ENCODE results near the gene SPACA6.
"Not testable (repeated sequence)": the region's sequence is repeated elsewhere in the genome, so short reads cannot be mapped to it uniquely, and the experiment has no call there.

The SPACA6 gene

DNA sequence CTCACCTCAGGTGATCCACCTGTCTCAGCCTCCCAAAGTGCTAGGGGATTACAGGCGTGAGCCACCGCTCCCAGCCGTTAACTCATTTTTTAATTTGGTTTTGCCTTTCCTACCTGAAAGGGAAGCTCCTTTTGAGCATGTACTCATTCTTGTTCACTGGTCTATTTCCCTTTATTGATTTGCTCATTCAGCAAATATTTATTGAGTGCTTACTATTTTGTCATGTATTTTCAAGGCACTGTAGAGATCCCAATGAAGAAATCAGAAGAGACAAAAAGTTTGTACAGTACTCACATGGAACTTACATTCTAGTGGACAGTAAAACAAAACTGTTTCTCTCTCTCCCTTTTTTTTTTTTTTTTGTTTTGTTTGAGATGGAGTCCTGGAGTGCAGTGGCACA is 13.8 kb downstream of the SPACA6 start:
- DNase-seq, result no peak

DNA sequence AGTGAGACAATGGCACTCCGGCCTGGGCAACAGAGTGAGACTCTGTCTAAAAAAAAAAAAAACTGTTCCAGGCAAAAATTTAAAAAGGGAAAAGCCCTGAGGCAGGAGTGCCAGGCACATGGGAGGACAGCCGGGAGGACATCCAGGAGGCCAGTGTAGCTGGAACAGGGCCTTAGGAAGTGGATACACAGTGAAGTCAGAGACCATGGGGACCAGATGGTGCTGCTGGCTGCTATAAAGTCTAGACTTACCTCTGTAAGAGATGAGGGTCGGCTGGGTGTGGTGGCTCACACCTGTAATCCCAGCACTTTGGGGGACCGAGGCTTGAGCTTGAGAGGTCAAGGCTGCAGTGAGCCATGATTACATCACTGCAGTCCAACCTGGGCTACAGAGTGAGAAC is 15.7 kb downstream of the SPACA6 start:
- DNase-seq, result no peak

DNA sequence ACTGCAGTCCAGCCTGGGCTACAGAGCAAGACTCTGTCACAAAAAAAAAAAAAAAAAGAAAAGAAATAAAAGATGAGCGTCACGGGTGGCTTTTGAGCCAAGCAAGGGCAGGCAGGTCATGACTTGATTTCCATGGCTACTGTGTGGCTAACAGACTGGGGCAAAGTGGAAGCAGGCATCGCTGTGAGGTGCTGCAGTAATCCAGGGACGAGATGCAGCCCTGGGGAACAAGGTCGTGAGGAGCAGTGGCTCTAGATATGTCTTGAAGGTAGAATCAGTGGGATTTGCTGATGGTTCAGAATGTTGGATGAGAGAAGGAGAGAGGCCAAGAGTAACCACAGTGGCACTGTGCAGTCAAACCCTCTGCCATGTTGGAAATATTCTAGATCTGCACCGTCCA is 16.4 kb downstream of the SPACA6 start:
- no peak for DNase-seq

DNA sequence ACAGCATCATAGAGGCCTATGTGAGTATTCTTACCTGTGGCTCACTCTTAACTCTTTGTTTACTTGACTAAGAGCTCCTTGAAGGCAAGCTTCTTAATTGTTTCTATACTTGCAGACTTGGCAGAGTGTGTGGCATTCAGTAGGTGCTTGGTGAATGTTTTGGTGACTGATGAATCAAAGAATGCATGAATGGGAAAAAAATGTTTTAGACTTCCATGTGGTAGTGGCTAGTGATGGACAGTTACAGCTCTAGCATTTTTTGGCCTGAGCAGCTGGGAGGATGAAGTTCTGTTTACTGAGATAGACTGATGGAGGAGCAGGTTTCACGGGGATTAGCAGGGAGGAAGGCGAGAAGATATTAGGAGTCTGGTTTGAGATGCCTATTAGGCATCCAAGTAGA is 17.0 kb downstream of the SPACA6 start:
- DNase-seq, result no peak

DNA sequence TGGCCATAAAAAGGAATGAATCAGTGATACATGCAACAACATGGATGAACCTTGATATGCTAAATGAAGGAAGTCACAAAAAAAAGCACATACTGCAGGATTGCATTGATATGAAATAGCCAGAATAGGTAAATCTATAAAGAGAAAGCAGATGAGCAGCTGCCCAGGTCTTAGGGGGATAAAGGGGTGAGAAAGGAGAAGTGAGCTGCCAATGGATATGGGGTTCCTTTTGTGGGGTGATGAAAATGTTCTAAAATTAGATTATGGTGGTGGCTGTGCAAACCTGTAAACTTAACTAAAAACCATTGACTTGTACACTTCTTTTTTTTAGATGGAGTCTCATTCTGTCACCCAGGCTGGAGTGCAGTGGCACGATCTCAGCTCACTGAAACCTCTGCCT is 18.6 kb downstream of the SPACA6 start:
- no peak for DNase-seq

DNA sequence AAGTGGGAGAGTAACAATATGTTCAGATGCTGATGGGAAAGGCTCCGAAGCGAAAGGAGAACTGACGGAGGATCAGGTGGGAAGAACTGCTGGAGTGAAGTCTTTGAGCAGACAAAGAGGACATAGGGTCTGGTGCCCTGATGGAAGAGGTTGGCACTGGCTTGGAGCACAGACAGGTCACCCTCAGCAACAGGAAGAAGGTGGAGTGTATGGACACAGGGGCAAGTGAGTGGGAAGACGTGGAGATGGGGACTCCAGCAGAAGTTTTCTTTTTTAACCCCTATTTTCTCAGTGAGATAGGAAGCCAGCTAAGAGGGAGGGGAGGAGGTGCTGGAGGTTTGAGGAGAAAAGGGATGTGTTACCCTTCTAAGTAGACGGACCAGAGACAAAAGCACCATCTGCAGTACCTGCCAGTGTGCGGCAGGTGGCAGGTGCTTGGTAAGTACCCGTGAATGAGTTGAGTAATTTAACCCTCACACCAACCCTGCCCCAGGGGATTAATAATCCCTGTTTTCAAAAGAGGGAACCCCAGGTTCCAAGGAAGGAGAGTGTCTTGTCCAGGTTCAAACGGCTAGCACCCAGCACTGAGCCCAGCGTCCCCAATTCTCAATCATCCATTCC is 19.4 kb downstream of the SPACA6 start:
- DNase-seq, result no peak

DNA sequence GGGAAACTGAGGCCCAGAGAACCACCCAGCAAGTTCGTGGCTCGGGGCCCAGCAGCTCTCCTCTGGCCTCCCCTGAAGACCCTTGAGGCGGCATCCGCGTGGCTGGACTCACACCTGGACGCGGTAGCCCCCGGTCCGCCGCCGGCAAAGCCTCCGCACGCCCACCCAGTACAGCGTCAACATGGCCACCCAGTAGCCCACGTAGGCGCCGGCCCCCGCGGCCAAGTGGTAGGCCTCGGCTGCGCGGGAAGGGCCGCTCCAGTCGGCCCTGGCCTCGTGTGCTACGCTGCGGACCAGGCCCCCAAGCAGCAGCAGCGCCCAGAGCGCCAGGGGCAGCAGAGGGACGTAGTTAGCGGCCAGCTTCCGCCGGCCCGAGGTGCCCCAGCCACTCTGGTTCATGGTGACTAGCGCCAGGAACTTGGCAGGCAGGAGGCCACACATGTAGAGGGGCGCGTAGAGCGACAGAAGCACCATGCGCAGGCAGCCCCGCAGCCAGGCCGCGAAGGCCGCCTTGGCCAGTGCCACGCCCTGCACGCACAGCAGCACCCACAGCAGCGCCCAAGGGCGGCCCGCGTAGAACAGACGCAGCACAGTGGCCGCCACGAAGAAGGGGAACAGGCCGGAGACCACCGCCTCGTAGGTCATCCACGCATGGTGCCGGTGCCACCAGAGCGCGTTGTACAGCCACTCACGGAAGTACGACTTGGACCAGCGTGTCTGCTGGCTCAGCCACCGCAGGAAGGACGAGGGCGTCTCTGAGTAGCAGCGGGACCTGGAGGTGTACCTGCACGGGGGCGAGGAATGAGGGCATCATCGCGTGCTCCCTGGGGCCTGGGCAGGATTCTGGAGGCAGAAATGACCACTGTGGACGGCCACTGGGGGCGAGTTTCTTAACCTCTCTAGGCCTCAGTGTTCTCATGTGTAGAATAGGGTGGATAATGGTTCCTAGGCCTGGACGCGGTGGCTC is 20.5 kb downstream of the SPACA6 start:
- no peak for DNase-seq

DNA sequence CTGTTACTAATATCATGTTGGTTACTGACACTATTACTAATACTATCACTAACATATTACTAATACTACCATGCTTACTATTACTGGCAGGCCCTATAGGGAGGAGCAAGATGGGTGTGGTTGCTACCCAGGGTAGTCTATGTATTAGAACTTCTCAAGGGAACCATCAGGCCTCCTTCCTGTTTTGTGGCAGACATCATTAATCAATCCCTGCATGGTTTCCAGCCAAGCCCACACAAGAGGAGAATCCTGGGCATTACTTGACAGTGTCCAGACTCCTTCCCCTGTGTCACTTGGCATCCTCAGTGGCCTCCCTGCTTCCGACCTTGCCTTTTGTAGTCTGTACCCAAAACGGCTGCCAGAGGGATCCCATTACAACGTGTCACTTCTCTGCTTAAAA is 21.7 kb downstream of the SPACA6 start:
- no peak for DNase-seq

DNA sequence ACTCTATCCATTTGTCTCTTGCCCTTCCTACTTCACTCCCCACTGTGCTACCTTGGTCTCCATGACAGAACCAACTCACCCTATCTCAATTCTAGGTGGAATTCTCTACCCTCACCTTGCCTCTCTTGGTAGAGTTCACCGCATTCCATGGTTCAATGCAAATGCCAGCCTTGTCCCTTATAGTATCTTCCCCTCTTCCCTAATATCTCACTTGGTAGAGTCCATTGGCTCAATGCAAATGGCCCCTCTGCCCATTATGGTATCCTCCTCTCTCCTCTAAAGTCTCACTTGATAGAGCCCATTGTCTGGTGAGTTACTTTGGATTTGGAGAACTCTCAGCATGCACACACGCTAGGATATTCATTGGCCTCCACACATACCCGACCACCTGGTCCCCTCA is 22.7 kb downstream of the SPACA6 start:
- no peak for DNase-seq

DNA sequence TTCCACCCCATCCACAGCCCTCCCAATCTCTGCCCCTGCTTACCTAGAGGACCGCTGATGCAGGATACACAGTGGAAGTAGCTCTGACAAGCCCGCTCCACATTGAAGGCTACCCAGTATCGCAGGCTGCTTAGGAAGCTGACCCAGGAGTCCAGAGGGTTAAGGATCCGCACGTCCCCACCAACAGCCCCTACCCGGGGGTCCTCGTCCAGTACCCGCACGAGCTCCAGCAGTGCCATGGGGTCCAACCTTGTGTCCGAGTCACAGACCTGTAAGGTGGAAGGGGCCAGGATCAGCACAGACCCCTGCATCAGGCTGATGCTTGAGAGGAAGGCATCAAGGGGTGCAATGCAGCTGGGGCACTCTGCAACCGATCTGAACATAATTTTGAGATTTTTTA is 23.8 kb downstream of the SPACA6 start:
- no peak for DNase-seq

DNA sequence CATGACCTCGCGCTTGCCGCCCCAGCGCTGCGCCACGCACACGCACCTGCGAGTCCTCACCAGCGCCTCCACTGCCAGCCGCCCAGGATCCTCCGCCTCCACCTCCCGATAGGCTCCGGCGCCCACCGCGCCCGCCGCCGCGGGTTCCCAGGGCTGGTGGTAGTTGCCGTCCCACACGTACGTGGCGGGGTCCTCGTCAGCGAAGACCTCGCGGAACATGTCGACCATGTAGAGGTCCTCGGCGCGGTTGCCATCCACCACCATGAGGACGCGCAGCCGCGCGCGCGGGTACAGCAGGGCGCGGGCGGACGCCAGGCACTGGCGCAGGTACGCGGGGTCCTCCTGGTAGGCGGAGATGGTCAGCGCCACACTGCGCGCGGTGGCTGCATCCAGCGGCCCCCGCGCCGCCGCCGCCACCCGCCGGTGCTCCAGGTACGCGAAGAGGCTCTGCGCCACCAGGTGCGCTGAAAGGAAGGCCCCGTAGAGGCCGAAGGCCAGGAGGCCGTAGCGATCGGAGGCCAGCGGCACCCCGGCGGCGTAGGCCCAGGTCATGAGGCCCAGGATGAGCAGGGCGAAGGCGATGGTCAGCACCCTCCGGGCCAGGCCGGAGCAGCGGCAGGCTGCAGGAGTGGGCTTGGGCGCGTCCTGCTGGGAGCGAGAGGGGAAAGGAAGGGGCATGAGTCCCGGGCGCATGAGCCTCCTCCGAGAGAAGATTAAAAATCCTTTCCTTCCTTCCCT is 26.3 kb downstream of the SPACA6 start:
- no peak for DNase-seq

DNA sequence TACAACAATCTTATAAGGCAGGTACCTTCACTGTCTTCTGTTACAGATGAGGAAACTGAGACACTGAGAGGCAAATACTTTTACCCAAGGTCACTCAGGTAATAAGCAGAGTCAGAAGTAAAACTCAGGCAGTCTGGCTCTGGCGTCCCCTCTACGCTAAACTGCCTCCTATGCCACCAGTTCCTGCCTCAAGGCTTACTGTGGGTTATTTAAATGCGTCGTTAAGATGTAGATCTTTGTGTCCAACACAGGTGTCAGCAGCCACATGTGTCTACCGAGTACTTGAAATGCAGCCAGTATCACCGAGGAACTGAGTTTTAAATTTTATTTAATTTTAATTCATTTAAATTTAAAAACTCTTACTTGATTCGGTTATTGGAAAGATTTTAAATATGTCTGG is 28.8 kb downstream of the SPACA6 start:
- no peak for DNase-seq

DNA sequence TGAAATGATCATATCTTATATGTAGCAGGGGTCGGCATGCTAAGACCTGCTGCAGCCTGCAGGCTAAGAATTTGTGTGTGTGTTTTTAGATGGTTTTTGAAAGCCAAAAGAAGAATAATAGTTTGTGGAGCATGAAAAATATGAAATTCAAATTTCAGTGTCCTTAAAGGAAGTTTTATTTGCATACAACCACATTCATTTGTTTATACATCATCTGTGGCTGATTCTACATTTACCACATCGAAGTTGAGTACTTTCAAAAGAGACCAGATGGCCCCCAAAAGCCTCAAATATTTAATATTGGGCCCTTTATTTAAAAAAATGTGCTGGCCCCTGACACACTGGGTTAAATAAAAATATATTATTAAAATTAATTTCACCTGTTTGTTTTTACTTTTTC is 29.4 kb downstream of the SPACA6 start:
- DNase-seq, result no peak

DNA sequence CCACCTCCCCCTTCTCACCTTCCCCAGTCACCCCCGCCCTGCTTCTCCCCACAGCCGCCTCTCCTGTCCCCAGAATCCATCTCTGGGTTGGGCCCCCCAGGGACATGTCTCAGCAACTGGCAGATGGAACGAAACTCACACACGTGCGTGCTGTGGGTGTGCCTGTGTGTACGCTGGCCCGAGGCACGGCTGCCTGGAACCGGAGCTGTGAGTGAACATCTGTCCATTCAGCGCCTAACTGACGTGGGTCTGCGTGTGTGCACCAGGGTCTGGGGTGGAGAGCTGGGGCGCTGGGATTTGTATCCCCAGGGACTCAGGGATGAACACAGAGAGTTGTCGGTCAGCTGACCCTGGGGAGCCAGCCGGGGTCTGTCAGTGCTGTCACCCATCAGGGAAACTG is 31.4 kb downstream of the SPACA6 start:
- DNase-seq, result no peak

DNA sequence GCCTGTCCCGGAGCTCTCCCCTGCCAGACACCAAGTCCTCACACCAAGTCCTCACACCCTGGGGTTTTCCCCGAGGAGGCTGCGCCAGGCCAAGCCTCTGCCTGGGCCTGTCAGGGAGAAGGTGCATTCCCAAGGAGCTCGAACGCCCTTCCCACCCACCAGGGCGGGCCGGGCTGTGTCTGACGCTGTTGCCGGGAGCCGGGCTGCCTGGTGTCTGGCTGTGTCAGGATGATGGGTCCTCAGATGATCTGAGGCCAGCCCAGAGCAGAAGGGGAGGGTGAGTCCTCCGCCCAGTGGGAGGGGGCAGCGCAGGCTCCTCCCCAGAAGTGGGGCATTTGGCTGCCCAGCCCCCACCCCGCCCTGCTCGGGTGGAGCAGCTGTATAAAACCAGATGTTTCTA is 32.9 kb downstream of the SPACA6 start:
- DNase-seq, result no peak

DNA sequence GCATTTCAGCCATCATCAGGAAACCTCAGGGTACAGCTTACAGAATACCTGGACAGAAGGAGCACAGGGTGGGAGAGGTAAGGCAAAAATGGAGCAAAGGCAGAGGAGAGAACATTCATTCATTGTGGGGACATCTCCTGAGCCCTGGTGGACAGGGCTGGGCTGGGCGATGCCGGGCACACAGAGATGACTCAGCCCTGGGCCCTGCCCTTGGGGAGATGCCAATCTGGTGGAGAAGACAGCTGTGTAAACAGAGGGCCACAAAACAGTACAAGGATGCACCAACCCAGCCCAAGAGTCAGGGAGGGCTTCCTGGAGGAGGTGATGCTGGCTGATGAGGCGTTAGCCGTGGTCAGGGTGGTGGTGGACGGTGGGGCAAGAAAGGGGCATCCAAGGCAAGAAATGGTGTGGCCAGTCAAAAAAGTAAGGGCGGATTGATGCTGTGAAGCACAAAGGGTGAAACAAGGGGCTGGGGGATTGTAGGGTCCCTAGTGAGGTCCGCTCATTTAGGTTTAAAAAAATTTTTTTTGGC is 34.3 kb downstream of the SPACA6 start:
- DNase-seq, result no peak

DNA sequence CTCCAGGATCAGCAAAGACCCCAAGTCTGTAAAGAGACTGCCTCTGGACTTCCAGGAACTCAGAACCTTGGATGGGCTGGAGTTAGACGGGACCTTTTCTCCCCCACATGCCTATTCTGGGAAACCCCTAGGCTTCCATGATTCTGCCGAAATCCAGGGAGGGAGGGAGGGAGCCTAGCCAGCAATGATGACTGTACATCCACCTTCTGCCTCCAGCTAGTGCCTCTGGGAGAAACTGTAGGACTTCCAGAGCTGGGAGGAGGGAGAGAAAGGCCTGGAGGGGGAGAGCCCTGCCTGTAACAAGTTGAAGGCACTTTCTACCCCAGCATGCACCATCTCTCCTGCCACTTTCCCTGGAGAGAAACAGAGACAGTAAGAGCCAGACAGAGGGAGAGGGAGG is 36.7 kb downstream of the SPACA6 start:
- DNase-seq, result no peak

DNA sequence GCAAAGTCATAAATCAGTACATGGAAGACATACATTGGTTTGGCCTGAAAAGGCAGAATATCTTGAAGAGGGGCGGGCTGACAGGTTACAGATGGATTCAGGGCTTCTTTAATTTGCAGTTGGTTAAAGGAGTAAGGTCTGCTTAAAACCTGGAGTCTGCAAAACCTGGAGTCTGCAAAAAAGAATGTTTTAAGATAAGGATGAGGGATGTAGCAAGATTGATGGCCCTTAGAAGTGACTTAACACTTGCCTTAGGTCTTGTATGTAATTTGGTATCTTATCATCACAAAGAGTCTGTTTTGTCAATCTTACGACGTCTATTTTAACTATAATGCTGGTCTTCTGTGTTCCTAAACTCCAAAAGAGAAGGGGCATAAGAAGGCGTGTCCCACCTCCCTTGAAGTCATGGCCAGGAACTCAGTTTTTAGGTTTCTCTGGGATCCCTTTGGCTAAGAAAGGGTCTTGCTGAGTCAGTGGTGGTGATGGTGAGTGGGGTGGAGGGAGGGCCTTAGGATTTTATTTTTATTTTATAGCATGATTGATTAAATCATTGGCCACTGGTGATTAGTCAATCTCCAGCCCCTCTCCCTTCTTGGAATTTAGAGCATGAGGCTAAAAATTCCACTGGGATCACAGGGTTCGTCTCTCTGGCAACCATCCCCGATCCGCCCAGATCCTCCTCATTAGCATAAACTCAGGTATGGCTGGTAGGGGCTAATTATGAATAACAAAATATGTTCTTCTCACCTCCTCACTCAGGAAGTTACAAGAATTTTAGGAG is 40.8 kb downstream of the SPACA6 start:
- no peak for DNase-seq

DNA sequence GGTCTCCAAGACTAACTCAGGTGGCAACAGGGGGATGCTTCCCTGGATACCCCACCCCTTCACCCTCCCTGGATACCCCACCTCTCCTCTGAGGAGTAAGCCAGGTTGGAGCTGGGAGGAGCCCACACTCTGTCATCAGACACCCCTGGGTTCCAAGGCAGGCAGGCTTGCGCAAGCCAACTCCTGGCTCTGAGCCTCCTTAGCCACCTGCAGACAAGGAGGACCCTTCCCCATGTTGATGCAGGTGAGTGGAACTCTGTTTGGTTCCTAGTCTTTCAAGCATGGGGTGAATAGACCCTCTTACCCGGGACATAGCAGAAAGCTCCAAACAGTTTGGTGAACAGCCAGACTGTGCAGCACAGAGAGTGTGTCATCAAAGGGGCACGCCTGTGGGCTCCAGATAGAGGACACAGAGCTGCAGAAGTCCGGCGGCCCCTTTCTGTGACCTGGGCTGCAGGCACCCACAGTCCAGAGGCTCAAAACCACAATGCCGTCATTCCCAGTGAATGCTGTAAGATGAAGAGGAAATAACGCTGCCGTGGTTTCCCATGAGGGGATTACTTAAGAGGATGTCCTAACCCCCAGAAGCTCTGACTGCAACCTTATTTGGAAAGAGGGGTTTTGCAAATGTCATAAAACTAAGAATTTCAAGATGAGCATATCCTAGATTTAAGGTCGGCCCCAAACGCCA is 42.8 kb downstream of the SPACA6 start:
- no peak for DNase-seq

DNA sequence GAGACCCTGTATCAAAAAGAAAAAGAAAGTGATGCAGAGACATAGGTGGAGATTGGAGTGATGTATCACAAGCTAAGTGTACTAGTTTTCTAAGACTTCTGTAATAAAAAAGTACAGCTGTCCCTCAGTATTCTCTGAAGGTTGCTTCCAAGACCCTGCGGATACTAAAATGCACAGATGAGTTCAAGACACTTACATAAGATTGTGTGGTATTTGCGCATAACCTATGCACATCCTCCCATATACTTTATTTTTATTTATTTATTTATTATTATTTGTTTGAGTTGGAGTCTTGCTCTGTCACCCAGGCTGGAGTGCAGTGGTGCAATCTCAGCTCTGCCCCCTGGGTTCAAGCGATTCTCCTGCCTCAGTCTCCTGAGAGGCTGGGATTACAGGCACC is 44.3 kb downstream of the SPACA6 start:
- DNase-seq, result no peak

DNA sequence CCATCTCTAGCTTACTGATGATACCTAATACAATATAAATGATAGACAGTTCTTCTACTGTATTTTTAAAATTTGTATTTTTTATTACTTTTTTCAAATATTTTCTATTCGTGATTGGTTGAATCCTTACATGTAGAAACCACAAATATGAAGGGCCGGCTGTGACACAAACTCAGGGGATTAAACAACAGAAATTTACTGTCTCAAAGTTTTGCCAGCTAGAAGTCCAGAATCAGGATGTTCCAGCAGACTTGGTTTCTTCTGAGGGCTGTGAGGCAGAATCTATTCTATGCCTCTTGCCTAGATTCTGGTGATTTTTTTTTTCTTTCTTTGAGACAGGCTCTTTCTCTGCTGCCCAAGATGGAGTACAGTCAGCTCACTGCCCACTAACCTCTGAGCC is 44.8 kb downstream of the SPACA6 start:
- no peak for DNase-seq

DNA sequence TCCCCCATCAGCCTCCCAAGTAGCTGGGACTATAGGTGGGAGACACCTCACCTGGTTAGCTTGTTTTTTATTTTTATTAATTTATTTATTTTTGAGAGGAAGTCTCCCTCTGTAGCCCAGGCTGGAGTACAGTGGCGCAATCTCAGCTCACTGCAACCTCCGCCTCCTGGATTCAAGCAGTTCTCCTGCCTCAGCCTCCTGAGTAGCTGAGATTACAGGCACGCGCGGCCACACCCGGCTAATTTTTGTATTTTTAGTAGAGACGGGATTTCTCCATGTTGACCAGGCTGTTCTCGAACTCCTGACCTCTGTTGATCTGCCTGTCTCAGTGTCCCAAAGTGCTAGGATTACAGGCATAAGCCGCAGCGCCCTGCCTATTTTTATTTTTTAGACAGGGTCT is 45.4 kb downstream of the SPACA6 start:
- not testable (repeated sequence) for DNase-seq

Data from cortex of kidney (tissue), 1 donor.